Spleen (tissue), 11 donors: ENCODE results near the gene UBQLN4. TPM values are rescaled to one million over a fixed set of nuclear protein-coding genes. Genes with fewer than 3 reads are reported as not detected.
A peak's percentile ranks its signal among the peaks of the same experiment; 100 is the strongest.

Experiments
- DNase-seq: peaks from one replicate; pipeline ENCODE4 v3.0.0-alpha.2; 2020
- H3K27ac ChIP-seq, 8 donors: fragments of 200-600 bp; sonication (generic) in 7 of 8; 1 replicate in 4 of 8; 2 replicates in 4 of 8; pipeline versions ENCODE4 v1.5.0 to v1.8.0; 2016 to 2021; ENCODE audit warnings: inconsistent platforms in 4 of 8, mild to moderate bottlenecking in 4 of 8, moderate library complexity in 1 of 8
- H3K27me3 ChIP-seq, 7 donors: fragments of 200-600 bp; sonication (generic) in 6 of 7; replicated peaks in 1 of 7; 1 replicate in 4 of 7; 2 replicates in 3 of 7; pipeline versions ENCODE4 v1.5.0 to v1.8.0; 2016 to 2021; ENCODE audit warnings: inconsistent platforms in 3 of 7, mild to moderate bottlenecking in 1 of 7
- H3K36me3 ChIP-seq, 6 donors: fragments of 200-600 bp; sonication (generic) in 5 of 6; 1 replicate in 4 of 6; 2 replicates in 2 of 6; pipeline versions ENCODE4 v1.5.0 to v1.8.0; 2016 to 2021; ENCODE audit warnings: inconsistent platforms in 2 of 6
- H3K4me1 ChIP-seq, 6 donors: fragments of 200-600 bp; sonication (generic) in 5 of 6; 1 replicate in 3 of 6; 2 replicates in 3 of 6; pipeline versions ENCODE4 v1.5.0 to v1.8.0; 2016 to 2021; ENCODE audit warnings: inconsistent platforms in 3 of 6
- H3K4me3 ChIP-seq, 8 donors: fragments of 200-600 bp; sonication (generic) in 7 of 8; 1 replicate in 4 of 8; 2 replicates in 4 of 8; pipeline versions ENCODE4 v1.5.0 to v1.8.0; 2016 to 2021; ENCODE audit warnings: inconsistent platforms in 4 of 8, mild to moderate bottlenecking in 4 of 8, moderate library complexity in 2 of 8
- H3K9me3 ChIP-seq, 8 donors: fragments of 200-600 bp; sonication (generic) in 7 of 8; 1 replicate in 4 of 8; 2 replicates in 4 of 8; pipeline versions ENCODE4 v1.5.0 to v1.8.0; 2016 to 2021; ENCODE audit warnings: inconsistent platforms in 4 of 8
- POLR2A ChIP-seq, 3 donors: fragments of 450-650 bp; IDR thresholded peaks; one replicate each; pipeline ENCODE4 v1.5.1; 2017; ENCODE audit warnings: antibody characterized with exemption in 3 of 3, mild to moderate bottlenecking in 1 of 3
- POLR2AphosphoS5 ChIP-seq, 3 donors: sonication (generic); formaldehyde crosslinking; IDR thresholded peaks; one replicate each; pipeline ENCODE4 v1.5.1; 2017; ENCODE audit warnings: antibody characterized with exemption in 3 of 3
- WGBS, 5 donors: extraction: QIAGEN DNeasy Blood & Tissue Kit in 3 of 5; methylation state at CpG; one replicate each; pipeline versions ENCODE4 v1.1.5 to v1.1.7; 2013 to 2018; 5-methylcytosine and 5-hydroxymethylcytosine counted together
- intact Hi-C: fragments of 100-400 bp; cut with DNase I; formaldehyde crosslinking; loops from one replicate; pipeline ENCODE4 v1.15.0; 2023; ENCODE audit warnings: low total_unique reads
- polyA plus RNA-seq, 3 donors: library from polyadenylated mRNA; stranded (reverse); fragments of 200-250 nt; gene quantifications; one replicate each; pipeline ENCODE4 v1.2.1, GENCODE V29; 2013
- total RNA-seq, 7 donors: library from RNA; depleted of rRNA in 3 of 7; stranded (reverse); fragments of >200 nt in 3 of 7; fragmentation: NEBNext Ultra II Directional in 4 of 7; extraction: Animal tissue kit (Norgen Biotek cat#: 25700) in 4 of 7; gene quantifications; one replicate each; pipeline versions ENCODE4 v1.1.0 to v1.2.1, GENCODE V29; 2016 to 2021
- TF ChIP-seq, protein P1 (sequence below), 11 experiments: fragments of 200-600 bp in 7 of 11; fragments of 450-650 bp in 4 of 11; sonication (generic) in 4 of 11; IDR thresholded peaks in 8 of 11; conservative IDR thresholded peaks in 3 of 11; 1 replicate in 7 of 11; 2 replicates in 4 of 11; pipeline versions ENCODE4 v1.4.0 to v1.8.0; 2016 to 2021; ENCODE audit warnings: antibody characterized with exemption in 11 of 11, inconsistent platforms in 4 of 11, mild to moderate bottlenecking in 1 of 11
- donor health status: healthy with polysubstance abuse.
- donor health status: DM: no; HTN: no; CAD: no; lungs with moderate emphysema.
- donor health status: DM: no; HTN: no; CAD: no.
- donor health status: Bipolar disorder and iron deficiency.
- donor health status: healthy.
- donor health status: DM: no; HTN: no; CAD: no.
- donor health status: DM: yes; HTN: yes; CAD: no.

UBQLN4 gene
- total and polyA plus RNA-seq, 10 donors = 11.2 to 26.4 (median 19.5) TPM

DNA sequence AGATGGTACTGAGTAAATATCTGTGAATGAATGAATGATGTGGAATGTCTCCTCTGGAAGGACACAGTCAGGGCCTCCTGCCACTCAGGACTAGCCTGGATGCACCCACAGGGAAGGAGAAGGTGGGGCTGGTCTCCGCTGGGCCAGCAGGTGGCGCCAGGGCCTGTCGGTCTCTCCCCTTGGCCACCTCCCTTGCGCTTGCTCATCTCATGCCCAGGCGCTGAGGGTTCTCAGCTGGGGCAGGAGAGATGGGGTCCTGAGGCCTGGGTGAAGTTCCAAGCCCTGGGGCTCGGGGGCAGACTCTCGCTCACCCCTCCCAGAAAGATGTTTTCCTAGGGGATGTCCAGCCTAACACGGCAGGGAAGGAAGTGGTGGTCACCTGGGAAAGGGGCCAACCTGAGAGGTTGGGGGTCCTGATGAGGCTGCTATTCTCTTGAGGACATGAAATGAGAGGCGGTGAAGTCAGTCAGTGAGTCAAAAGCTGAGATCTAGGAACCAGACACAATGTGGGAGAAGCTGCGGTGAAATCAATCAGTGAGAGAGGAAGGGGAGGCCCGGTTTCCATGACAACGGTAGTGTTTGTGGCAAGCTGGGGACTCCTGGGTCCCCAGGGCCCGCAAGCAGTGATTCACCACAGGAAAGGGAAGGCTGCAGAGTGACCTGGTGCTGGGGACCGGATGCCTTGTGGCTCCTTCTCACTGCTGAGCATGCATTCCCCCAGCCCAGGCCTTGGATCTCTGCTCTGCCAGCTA, 43.2 kb upstream of the UBQLN4 start:
- no peaks in the 10 kb centered on the region for H3K36me3 ChIP-seq
- H3K4me3 ChIP-seq = peak overlapping the region in 2 of 8 donors; percentile 7 to 46
- TF ChIP-seq POLR2AphosphoS5 (IDR thresholded peaks at IDR 0.05) (peak; percentile 79 to 86 (median 81)), POLR2A (IDR thresholded peaks at IDR 0.05) (no peak)
- TF ChIP-seq, protein P1, sequence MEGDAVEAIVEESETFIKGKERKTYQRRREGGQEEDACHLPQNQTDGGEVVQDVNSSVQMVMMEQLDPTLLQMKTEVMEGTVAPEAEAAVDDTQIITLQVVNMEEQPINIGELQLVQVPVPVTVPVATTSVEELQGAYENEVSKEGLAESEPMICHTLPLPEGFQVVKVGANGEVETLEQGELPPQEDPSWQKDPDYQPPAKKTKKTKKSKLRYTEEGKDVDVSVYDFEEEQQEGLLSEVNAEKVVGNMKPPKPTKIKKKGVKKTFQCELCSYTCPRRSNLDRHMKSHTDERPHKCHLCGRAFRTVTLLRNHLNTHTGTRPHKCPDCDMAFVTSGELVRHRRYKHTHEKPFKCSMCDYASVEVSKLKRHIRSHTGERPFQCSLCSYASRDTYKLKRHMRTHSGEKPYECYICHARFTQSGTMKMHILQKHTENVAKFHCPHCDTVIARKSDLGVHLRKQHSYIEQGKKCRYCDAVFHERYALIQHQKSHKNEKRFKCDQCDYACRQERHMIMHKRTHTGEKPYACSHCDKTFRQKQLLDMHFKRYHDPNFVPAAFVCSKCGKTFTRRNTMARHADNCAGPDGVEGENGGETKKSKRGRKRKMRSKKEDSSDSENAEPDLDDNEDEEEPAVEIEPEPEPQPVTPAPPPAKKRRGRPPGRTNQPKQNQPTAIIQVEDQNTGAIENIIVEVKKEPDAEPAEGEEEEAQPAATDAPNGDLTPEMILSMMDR (IDR thresholded peaks at IDR 0.05 in 8 of 11, conservative IDR thresholded peaks at IDR 0.05 in 3 of 11) = peak; percentile 84 to 96 (median 94)
- 1 to 6% (median 3%) methylated on average over 13 to 14 of the region's 14 CpGs for WGBS, 5 donors
- peaks cover 18 to 49% (median 34%) of the 10 kb centered on the region in 6 donors for H3K4me1 ChIP-seq
- H3K27me3 ChIP-seq = peaks cover 0 to 1% (median 0%) of the 10 kb centered on the region in 7 donors
- peak; percentile 96 for DNase-seq
- H3K27ac ChIP-seq = peak overlapping the region; percentile 49 to 85 (median 76)
- no peaks in the 10 kb centered on the region for H3K9me3 ChIP-seq
- intact Hi-C loops = no loop called here

DNA sequence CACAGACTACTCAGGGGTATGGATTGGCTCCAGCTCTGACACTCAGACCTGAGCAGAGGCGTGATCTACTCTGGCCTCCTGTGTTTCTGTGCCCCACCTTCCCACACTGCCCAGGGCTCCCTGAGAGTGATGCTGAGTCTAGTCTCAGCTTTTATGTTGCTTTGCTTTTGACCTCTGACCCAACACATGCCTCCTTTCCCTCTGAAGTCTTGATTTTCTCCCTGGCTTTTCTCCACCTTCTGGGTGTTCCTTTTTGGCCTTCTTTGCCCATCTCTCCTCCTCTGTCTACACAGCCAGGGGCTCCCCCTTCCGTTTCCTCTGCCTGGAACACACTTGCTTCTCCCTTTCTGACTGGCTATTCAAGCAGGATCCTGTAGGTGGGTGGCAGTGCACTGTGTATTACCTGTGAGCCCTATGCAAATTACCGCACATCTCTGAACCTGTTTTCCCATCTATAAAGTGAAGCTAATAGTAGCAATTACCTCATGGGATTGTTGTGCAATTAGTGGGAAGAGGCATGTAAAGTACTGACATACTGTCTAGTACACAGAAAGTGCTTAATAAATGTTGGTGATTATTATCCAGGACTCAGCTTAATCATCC, 42.4 kb upstream of the UBQLN4 start:
- peak overlapping the region in 5 of 8 donors; percentile 75 to 85 (median 80) for H3K27ac ChIP-seq
- H3K27me3 ChIP-seq = no peaks in the 10 kb centered on the region
- no peaks in the 10 kb centered on the region for H3K36me3 ChIP-seq
- TF ChIP-seq POLR2AphosphoS5 (IDR thresholded peaks at IDR 0.05) = no peak
- TF ChIP-seq, protein P1 (IDR thresholded peaks at IDR 0.05 in 8 of 11, conservative IDR thresholded peaks at IDR 0.05 in 3 of 11) = no peak
- no peak for TF ChIP-seq POLR2A (IDR thresholded peaks at IDR 0.05)
- intact Hi-C loops = no loop called here
- H3K9me3 ChIP-seq = no peaks in the 10 kb centered on the region
- peaks cover 18 to 43% (median 33%) of the 10 kb centered on the region in 6 donors for H3K4me1 ChIP-seq
- no peak overlapping the region for H3K4me3 ChIP-seq
- WGBS, 5 donors = 71 to 88% (median 75%) methylated on average over 3 of the region's 3 CpGs
- no peak for DNase-seq

DNA sequence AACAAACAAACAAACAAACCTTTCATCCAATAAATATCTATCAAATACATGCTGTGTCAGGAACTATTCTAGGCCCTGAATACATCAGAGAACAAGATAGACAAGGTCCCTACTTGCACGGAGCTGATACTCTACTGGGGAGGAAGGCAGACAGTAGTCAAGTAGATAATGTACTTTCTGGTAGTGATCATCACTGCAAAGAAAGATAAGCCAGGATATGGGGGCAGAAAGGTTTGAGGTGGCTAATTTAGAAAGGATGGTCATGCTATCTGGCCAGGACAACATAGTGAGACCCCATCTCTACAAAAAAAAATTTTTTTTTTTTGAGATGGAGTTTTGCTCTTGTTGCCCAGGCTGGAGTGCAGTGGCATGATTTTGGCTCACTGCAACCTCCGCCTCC, 38.0 kb upstream of the UBQLN4 start:
- H3K4me1 ChIP-seq = peaks cover 17 to 37% (median 25%) of the 10 kb centered on the region in 6 donors
- no peak overlapping the region for H3K27ac ChIP-seq
- H3K36me3 ChIP-seq = no peaks in the 10 kb centered on the region
- H3K9me3 ChIP-seq = no peaks in the 10 kb centered on the region
- intact Hi-C loops = loop anchor here (2.0 to 5.0 kb wide), 2 partner anchors 39 to 131 kb away; no protein-coding TSS in a partner anchor
- TF ChIP-seq POLR2AphosphoS5 (IDR thresholded peaks at IDR 0.05) (no peak), POLR2A (IDR thresholded peaks at IDR 0.05) (no peak)
- TF ChIP-seq, protein P1 (IDR thresholded peaks at IDR 0.05 in 8 of 11, conservative IDR thresholded peaks at IDR 0.05 in 3 of 11) = no peak
- H3K4me3 ChIP-seq = no peak overlapping the region
- peaks cover 0 to 5% (median 0%) of the 10 kb centered on the region in 7 donors for H3K27me3 ChIP-seq
- no peak for DNase-seq
- WGBS, 5 donors = 74 to 78% (median 76%) methylated on average over 2 of the region's 2 CpGs

DNA sequence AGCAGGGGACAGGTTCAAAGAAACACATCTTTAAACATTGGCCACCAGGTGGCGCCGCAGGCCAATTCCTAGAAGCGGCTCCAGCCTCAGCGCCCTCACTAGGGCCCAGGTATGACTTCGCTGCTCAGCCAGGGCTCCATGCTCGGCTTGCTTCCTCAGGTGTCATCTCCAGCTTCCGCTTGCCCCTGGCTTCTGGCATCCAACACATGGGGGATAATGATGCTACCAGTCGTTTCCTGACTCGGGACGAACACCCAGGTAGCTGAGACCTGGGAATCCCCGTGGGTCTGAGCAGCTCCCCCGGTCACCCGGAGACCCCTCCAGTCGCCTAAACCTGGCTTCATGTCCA, 37.2 kb upstream of the UBQLN4 start:
- H3K4me3 ChIP-seq = no peak overlapping the region
- WGBS, 5 donors = 40 to 47% (median 41%) methylated on average over 13 to 14 of the region's 14 CpGs
- TF ChIP-seq POLR2A (IDR thresholded peaks at IDR 0.05) = no peak
- TF ChIP-seq, protein P1 (IDR thresholded peaks at IDR 0.05 in 8 of 11, conservative IDR thresholded peaks at IDR 0.05 in 3 of 11) = peak in 7 of 11 experiments; percentile 27 to 88 (median 84)
- TF ChIP-seq POLR2AphosphoS5 (IDR thresholded peaks at IDR 0.05) = peak; percentile 17 to 55 (median 36)
- H3K27me3 ChIP-seq = peaks cover 0 to 8% (median 0%) of the 10 kb centered on the region in 7 donors
- DNase-seq = peak; percentile 95
- H3K27ac ChIP-seq = peak overlapping the region in 1 of 8 donors; percentile 42
- peaks cover 9 to 29% (median 17%) of the 10 kb centered on the region in 6 donors for H3K4me1 ChIP-seq
- intact Hi-C loops = loop anchor here (2.0 to 5.0 kb wide), 2 partner anchors 40 to 131 kb away; no protein-coding TSS in a partner anchor
- H3K9me3 ChIP-seq = no peaks in the 10 kb centered on the region
- H3K36me3 ChIP-seq = no peaks in the 10 kb centered on the region
